ENCODE measurements around the gene ITGA6.

The ITGA6 gene

GRCh38 chr2:172395503-172395902, 31.9 kb upstream of the ITGA6 start:
- no peak for FAIRE-seq
- TF ChIP-seq, protein P1, sequence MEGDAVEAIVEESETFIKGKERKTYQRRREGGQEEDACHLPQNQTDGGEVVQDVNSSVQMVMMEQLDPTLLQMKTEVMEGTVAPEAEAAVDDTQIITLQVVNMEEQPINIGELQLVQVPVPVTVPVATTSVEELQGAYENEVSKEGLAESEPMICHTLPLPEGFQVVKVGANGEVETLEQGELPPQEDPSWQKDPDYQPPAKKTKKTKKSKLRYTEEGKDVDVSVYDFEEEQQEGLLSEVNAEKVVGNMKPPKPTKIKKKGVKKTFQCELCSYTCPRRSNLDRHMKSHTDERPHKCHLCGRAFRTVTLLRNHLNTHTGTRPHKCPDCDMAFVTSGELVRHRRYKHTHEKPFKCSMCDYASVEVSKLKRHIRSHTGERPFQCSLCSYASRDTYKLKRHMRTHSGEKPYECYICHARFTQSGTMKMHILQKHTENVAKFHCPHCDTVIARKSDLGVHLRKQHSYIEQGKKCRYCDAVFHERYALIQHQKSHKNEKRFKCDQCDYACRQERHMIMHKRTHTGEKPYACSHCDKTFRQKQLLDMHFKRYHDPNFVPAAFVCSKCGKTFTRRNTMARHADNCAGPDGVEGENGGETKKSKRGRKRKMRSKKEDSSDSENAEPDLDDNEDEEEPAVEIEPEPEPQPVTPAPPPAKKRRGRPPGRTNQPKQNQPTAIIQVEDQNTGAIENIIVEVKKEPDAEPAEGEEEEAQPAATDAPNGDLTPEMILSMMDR (IDR thresholded peaks at IDR 0.05; ENCODE audit: insufficient read depth, missing control alignments): no peak
- no peak for DNase-seq (ENCODE audit: insufficient read length, low spot score)

- DNase-seq (ENCODE audit: insufficient read length, low spot score): no peak
- FAIRE-seq: no peak
- TF ChIP-seq, protein P1 (IDR thresholded peaks at IDR 0.05; ENCODE audit: insufficient read depth, missing control alignments): no peak
These were observed 30.1 kb upstream of the ITGA6 start for GRCh38 chr2:172397148-172397834.

- no peak for FAIRE-seq
- DNase-seq (ENCODE audit: insufficient read length, low spot score): no peak
- TF ChIP-seq, protein P1 (IDR thresholded peaks at IDR 0.05; ENCODE audit: insufficient read depth, missing control alignments): no peak
These were observed 28.9 kb upstream of the ITGA6 start for GRCh38 chr2:172398440-172398839.

- no peak for FAIRE-seq
- no peak for DNase-seq (ENCODE audit: insufficient read length, low spot score)
- TF ChIP-seq, protein P1 (IDR thresholded peaks at IDR 0.05; ENCODE audit: insufficient read depth, missing control alignments): no peak
These were observed 27.6 kb upstream of the ITGA6 start for GRCh38 chr2:172399765-172400164.

- FAIRE-seq (no peak), DNase-seq (ENCODE audit: insufficient read length, low spot score) (no peak)
- TF ChIP-seq, protein P1 (IDR thresholded peaks at IDR 0.05; ENCODE audit: insufficient read depth, missing control alignments): no peak
These were observed 25.2 kb upstream of the ITGA6 start for GRCh38 chr2:172402198-172402597.

GRCh38 chr2:172403402-172403801, 24.0 kb upstream of the ITGA6 start:
- no peak for DNase-seq (ENCODE audit: insufficient read length, low spot score)
- TF ChIP-seq, protein P1 (IDR thresholded peaks at IDR 0.05; ENCODE audit: insufficient read depth, missing control alignments): no peak
- FAIRE-seq: no peak

DNA sequence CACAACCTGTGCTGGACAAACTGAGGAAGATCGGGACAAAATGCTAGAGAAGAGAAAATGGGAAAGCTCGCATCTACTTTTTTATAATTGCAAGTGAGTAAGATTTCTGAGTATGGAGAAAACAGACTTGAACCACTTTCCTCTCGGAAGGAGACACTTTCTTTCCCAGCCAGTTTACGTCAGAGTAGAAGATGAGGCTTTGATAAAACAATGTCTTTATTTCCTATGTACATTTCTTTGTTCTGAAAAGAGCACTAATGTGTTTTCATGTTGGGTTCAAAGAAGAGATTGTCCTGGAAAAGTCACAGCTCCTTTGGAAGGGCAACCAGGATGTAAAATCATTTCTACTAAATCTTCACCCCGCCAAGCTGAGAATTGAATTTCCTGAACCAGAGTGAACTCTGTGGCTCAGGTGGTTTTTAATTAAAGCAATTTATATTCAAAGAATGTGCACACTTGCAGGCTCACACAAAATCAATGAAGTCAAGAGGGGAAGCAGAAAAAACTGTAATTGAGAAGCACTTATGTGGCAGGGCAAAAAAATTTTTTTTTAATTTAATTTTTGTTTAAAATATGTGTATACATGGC, 23.4 kb upstream of the ITGA6 start:
- FAIRE-seq (no peak), DNase-seq (ENCODE audit: insufficient read length, low spot score) (no peak)
- TF ChIP-seq, protein P1 (IDR thresholded peaks at IDR 0.05; ENCODE audit: insufficient read depth, missing control alignments): no peak
